Prostate gland (tissue), 2 donors: ENCODE results near the gene IRAK3.

ENCODE experiments used
- CTCF ChIP-seq, 4 experiments: fragments of 200-600 bp in 2 of 4; fragments of 450-650 bp in 2 of 4; sonication (generic) in 2 of 4; IDR thresholded peaks; 1 replicate in 3 of 4; 2 replicates in 1 of 4; pipeline ENCODE4 v1.5.1; 2016 to 2019; ENCODE audit warnings: antibody characterized with exemption in 4 of 4, mild to moderate bottlenecking in 2 of 4, moderate library complexity in 2 of 4
- POLR2A ChIP-seq: fragments of 450-650 bp; IDR thresholded peaks from one replicate; pipeline ENCODE4 v1.6.1; 2016; ENCODE audit warnings: antibody characterized with exemption, mild to moderate bottlenecking
- POLR2AphosphoS5 ChIP-seq: sonication (generic); formaldehyde crosslinking; IDR thresholded peaks from one replicate; pipeline ENCODE4 v1.6.1; 2017; ENCODE audit warnings: antibody characterized with exemption

DNA sequence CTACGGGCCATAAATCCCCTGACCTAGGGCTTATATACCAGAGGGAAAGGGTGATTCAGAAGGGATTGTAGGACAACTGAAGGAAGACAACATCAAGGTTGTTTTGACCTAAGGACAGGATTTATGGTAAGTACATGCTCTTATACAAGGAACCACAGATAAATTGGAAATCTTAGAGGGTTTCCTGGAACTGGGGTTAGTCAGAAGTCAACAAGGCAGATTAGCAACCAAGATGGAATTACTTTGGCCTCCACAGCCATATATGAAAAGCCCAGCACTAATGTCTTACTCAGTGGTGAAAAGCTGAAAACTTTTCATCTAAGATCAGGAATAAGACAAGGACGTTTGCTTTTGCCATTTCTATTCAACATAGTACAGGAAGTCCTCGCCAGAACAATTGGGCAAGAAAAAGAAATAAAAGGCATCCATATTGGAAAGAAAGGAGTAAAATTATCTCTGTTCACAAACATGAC, 24.6 kb upstream of the IRAK3 start:
- TF ChIP-seq CTCF (IDR thresholded peaks at IDR 0.05) (no peak), POLR2AphosphoS5 (no peak), POLR2A (no peak)
